Thymus (tissue), 11 donors: ENCODE data around the gene TBX4. TPM values are rescaled to one million over a fixed set of nuclear protein-coding genes. Genes with fewer than 3 reads are reported as not detected.

ENCODE experiments used
- DNase-seq, 9 donors: peaks; one replicate each; pipeline ENCODE4 v3.0.0-alpha.2; 2013; ENCODE audit warnings: low spot score in 9 of 9, low read depth in 6 of 9, missing footprints in 1 of 9
- H3K27ac ChIP-seq, 2 donors: one replicate each; pipeline ENCODE4 v1.5.1; 2013; ENCODE audit warnings: control low read depth in 1 of 2, low read depth in 1 of 2, low read length in 1 of 2, mild to moderate bottlenecking in 1 of 2, moderate library complexity in 1 of 2
- H3K27me3 ChIP-seq, 2 donors: one replicate each; pipeline ENCODE4 v1.5.1; 2013; ENCODE audit warnings: low read length in 1 of 2; ENCODE audit not compliant: control insufficient read depth in 2 of 2, insufficient read depth in 1 of 2
- H3K36me3 ChIP-seq, 2 donors: one replicate each; pipeline ENCODE4 v1.5.1; 2013; ENCODE audit warnings: low read length in 1 of 2, mild to moderate bottlenecking in 1 of 2, moderate library complexity in 1 of 2; ENCODE audit not compliant: control insufficient read depth in 2 of 2, insufficient read depth in 2 of 2
- H3K4me1 ChIP-seq, 2 donors: one replicate each; pipeline ENCODE4 v1.5.1; 2013; ENCODE audit warnings: low read length in 2 of 2; ENCODE audit not compliant: control insufficient read depth in 2 of 2, insufficient read depth in 2 of 2
- H3K4me3 ChIP-seq, 2 donors: one replicate each; pipeline ENCODE4 v1.5.1; 2013; ENCODE audit warnings: low read length in 2 of 2, control low read depth in 1 of 2, mild to moderate bottlenecking in 1 of 2
- H3K9me3 ChIP-seq, 2 donors: one replicate each; pipeline ENCODE4 v1.5.1; 2013; ENCODE audit warnings: low read length in 1 of 2, mild to moderate bottlenecking in 1 of 2; ENCODE audit not compliant: control insufficient read depth in 2 of 2, insufficient read depth in 1 of 2
- WGBS: extraction: QIAGEN DNeasy Blood & Tissue Kit; methylation state at CpG from one replicate; pipeline ENCODE4 v1.1.7; 2013; 5-methylcytosine and 5-hydroxymethylcytosine counted together
- polyA plus RNA-seq: library from polyadenylated mRNA; stranded (reverse); fragments of 200-250 nt; gene quantifications from one replicate; pipeline ENCODE4 v1.2.3, GENCODE V29; 2013
- total RNA-seq: library from RNA; stranded (reverse); fragments of 120-200 nt; gene quantifications from one replicate; pipeline ENCODE4 v1.2.4, GENCODE V29; 2013
- donor health status: healthy.

The TBX4 gene
- total and polyA plus RNA-seq, 2 donors: 0.11 to 0.14 TPM

GRCh38 chr17:61461967-61462718, 9.9 kb downstream of the TBX4 start:
- 6% methylated on average over 55 of the region's 55 CpGs for WGBS
- H3K4me3 ChIP-seq: peak overlapping the region in 1 of 2 donors; percentile 2
- no peak overlapping the region for H3K27ac ChIP-seq
- DNase-seq: peak in 2 of 9 donors; percentile 8 to 39
- no peaks in the 10 kb centered on the region for H3K9me3 ChIP-seq
- H3K27me3 ChIP-seq: peaks cover 60 to 93% of the 10 kb centered on the region in 2 donors
- H3K4me1 ChIP-seq: peaks cover 4 to 9% of the 10 kb centered on the region in 2 donors
- no peaks in the 10 kb centered on the region for H3K36me3 ChIP-seq

- Histone ChIP-seq H3K9me3 (no peaks in the 10 kb centered on the region), H3K27me3 (peaks cover 53 to 93% of the 10 kb centered on the region in 2 donors), H3K4me3 (no peak overlapping the region), H3K36me3 (no peaks in the 10 kb centered on the region), H3K4me1 (peaks cover 0 to 9% of the 10 kb centered on the region in 2 donors), H3K27ac (no peak overlapping the region)
- WGBS: 36% methylated on average over 10 of the region's 10 CpGs
- no peak for DNase-seq
Measured at GRCh38 chr17:61462719-61463315, 10.6 kb downstream of the TBX4 start.

GRCh38 chr17:61463316-61464129, 11.3 kb downstream of the TBX4 start:
- 86% methylated on average over 12 of the region's 12 CpGs for WGBS

GRCh38 chr17:61464130-61464842, 12.1 kb downstream of the TBX4 start:
- DNase-seq: no peak
- Histone ChIP-seq H3K4me1 (peaks cover 0 to 9% of the 10 kb centered on the region in 2 donors), H3K27me3 (peaks cover 47 to 92% of the 10 kb centered on the region in 2 donors), H3K36me3 (no peaks in the 10 kb centered on the region), H3K27ac (no peak overlapping the region), H3K4me3 (no peak overlapping the region), H3K9me3 (no peaks in the 10 kb centered on the region)
- 88% methylated on average over 21 of the region's 21 CpGs for WGBS

More at GRCh38 chr17:61463316-61464129, 11.3 kb downstream of the TBX4 start:
- Histone ChIP-seq H3K9me3 (no peaks in the 10 kb centered on the region), H3K4me3 (no peak overlapping the region), H3K36me3 (no peaks in the 10 kb centered on the region), H3K27ac (no peak overlapping the region), H3K4me1 (peaks cover 0 to 9% of the 10 kb centered on the region in 2 donors), H3K27me3 (peaks cover 48 to 92% of the 10 kb centered on the region in 2 donors)
- DNase-seq: no peak

GRCh38 chr17:61464843-61465180, 12.6 kb downstream of the TBX4 start:
- no peak for DNase-seq
- peaks cover 0 to 9% of the 10 kb centered on the region in 2 donors for H3K4me1 ChIP-seq
- no peak overlapping the region for H3K27ac ChIP-seq
- H3K9me3 ChIP-seq: no peaks in the 10 kb centered on the region
- no peaks in the 10 kb centered on the region for H3K36me3 ChIP-seq
- no peak overlapping the region for H3K4me3 ChIP-seq
- peaks cover 41 to 92% of the 10 kb centered on the region in 2 donors for H3K27me3 ChIP-seq
- 69% methylated on average over 3 of the region's 3 CpGs for WGBS

- Histone ChIP-seq H3K4me1 (peaks cover 0 to 9% of the 10 kb centered on the region in 2 donors), H3K9me3 (no peaks in the 10 kb centered on the region), H3K4me3 (no peak overlapping the region), H3K27ac (no peak overlapping the region), H3K36me3 (no peaks in the 10 kb centered on the region), H3K27me3 (peaks cover 34 to 89% of the 10 kb centered on the region in 2 donors)
- 89% methylated on average over 17 of the region's 17 CpGs for WGBS
- DNase-seq: no peak
Measured at GRCh38 chr17:61465550-61466237, 13.5 kb downstream of the TBX4 start.

GRCh38 chr17:61466246-61466645, 14.0 kb downstream of the TBX4 start:
- no peak for DNase-seq
- 93% methylated on average over 7 of the region's 7 CpGs for WGBS
- Histone ChIP-seq H3K4me3 (no peak overlapping the region), H3K9me3 (no peaks in the 10 kb centered on the region), H3K36me3 (no peaks in the 10 kb centered on the region), H3K27ac (no peak overlapping the region), H3K4me1 (peaks cover 0 to 9% of the 10 kb centered on the region in 2 donors), H3K27me3 (peaks cover 29 to 84% of the 10 kb centered on the region in 2 donors)

- 75% methylated on average over 15 of the region's 15 CpGs for WGBS
- no peak overlapping the region for H3K4me3 ChIP-seq
- H3K36me3 ChIP-seq: no peaks in the 10 kb centered on the region
- H3K9me3 ChIP-seq: no peaks in the 10 kb centered on the region
- DNase-seq: no peak
- no peak overlapping the region for H3K27ac ChIP-seq
- H3K27me3 ChIP-seq: peaks cover 15 to 71% of the 10 kb centered on the region in 2 donors
- H3K4me1 ChIP-seq: peaks cover 0 to 4% of the 10 kb centered on the region in 2 donors
Measured at GRCh38 chr17:61467416-61468262, 15.4 kb downstream of the TBX4 start.
